Coronary artery (tissue), 2 donors: ENCODE measurements around the gene SMPDL3A.

Experiments
- DNase-seq: peaks from one replicate; pipeline ENCODE4 v3.0.0-alpha.2; 2017; ENCODE audit warnings: low spot score
- H3K27ac ChIP-seq, 2 donors: fragments of 200-600 bp; sonication (generic); one replicate each; pipeline ENCODE4 v1.5.1; 2016 to 2019
- H3K4me3 ChIP-seq: fragments of 200-600 bp; sonication (generic); 2 replicates; pipeline ENCODE4 v1.5.1; 2016; ENCODE audit warnings: mild to moderate bottlenecking, moderate library complexity
- CTCF ChIP-seq: fragments of 200-600 bp; sonication (generic); IDR thresholded peaks from one replicate; pipeline ENCODE4 v1.5.1; 2019; ENCODE audit warnings: antibody characterized with exemption

SMPDL3A gene

GRCh38 chr6:122853259-122853995, 64.4 kb downstream of the SMPDL3A start:
- DNase-seq: no peak
- H3K4me3 ChIP-seq: no peak overlapping the region
- TF ChIP-seq CTCF: no peak
- no peak overlapping the region for H3K27ac ChIP-seq
